IMR-90 (cell line): ENCODE data around the gene BPIFA3. TPM values are rescaled to one million over a fixed set of nuclear protein-coding genes. Genes with fewer than 3 reads are reported as not detected.

Experiments
- ATAC-seq: fragments of 200-7000 bp; cut with Tn5 transposase; 2 replicates; pipeline ENCODE4 v1.9.1; 2020; ENCODE audit warnings: low read depth, mild to moderate bottlenecking, moderate library complexity
- BruUV-seq: library from RNA; stranded (reverse); fragments of 400-500 nt; replicated peaks from 2 replicates; lab custom pipeline; 2021; lab: Mats Ljungman, UMichigan
- CTCF ChIA-PET: fragments of 300-600 bp; formaldehyde crosslinking; extraction: SDS; loops from one replicate; lab custom pipeline; 2021; ENCODE audit warnings: antibody characterized with exemption; lab: Yijun Ruan, JAX
- POLR2A ChIA-PET: fragments of 300-600 bp; sonication (Branson Sonifier 250); formaldehyde crosslinking; loops from one replicate; lab custom pipeline; 2022; ENCODE audit warnings: antibody characterized with exemption; ENCODE audit not compliant: unreplicated experiment; lab: Charles Lee
- DNase-seq: peaks from one replicate; pipeline ENCODE4 v3.0.0; 2013
- H2AFZ ChIP-seq: replicated peaks from 2 replicates; pipeline ENCODE3; 2013; ENCODE audit warnings: low read length, mild to moderate bottlenecking; ENCODE audit not compliant: poor library complexity
- H2AK5ac ChIP-seq: 2 replicates; pipeline ENCODE4 v1.6.1; 2013; ENCODE audit warnings: low read depth, low read length, inconsistent platforms
- H2AK9ac ChIP-seq: replicated peaks from 2 replicates; pipeline ENCODE3; 2013; ENCODE audit warnings: mild to moderate bottlenecking, low read depth, low read length, moderate library complexity; ENCODE audit not compliant: poor library complexity
- H2BK120ac ChIP-seq: 2 replicates; pipeline ENCODE4 v1.6.1; 2013; ENCODE audit warnings: low read depth, low read length, inconsistent platforms
- H2BK15ac ChIP-seq: 3 replicates; pipeline ENCODE4 v1.6.1; 2013; ENCODE audit warnings: low read depth, low read length, inconsistent platforms
- H2BK20ac ChIP-seq: 2 replicates; pipeline ENCODE4 v1.6.1; 2013; ENCODE audit warnings: low read depth, mild to moderate bottlenecking, inconsistent platforms, low read length, moderate library complexity
- H2BK5ac ChIP-seq: 2 replicates; pipeline ENCODE4 v1.6.1; 2013; ENCODE audit warnings: mild to moderate bottlenecking, low read depth, low read length, inconsistent platforms; ENCODE audit not compliant: poor library complexity, severe bottlenecking
- H3K14ac ChIP-seq: replicated peaks from 2 replicates; pipeline ENCODE4 v1.6.1; 2013; ENCODE audit warnings: low read depth, low read length, inconsistent platforms
- H3K18ac ChIP-seq: 2 replicates; pipeline ENCODE4 v1.6.1; 2013; ENCODE audit warnings: low read depth, low read length, control low read depth
- H3K23ac ChIP-seq: 2 replicates; pipeline ENCODE4 v1.6.1; 2013; ENCODE audit warnings: low read depth, low read length, inconsistent platforms
- H3K27ac ChIP-seq: 2 replicates; pipeline ENCODE4 v1.5.1; 2013; ENCODE audit warnings: mild to moderate bottlenecking, control low read depth, low read length; ENCODE audit not compliant: insufficient read depth
- H3K27me3 ChIP-seq: 2 replicates; pipeline ENCODE4 v1.6.1; 2013; ENCODE audit warnings: low read length; ENCODE audit not compliant: control insufficient read depth, insufficient read depth
- H3K36me3 ChIP-seq: 2 replicates; pipeline ENCODE4 v1.6.1; 2013; ENCODE audit warnings: low read length, mixed read lengths; ENCODE audit not compliant: control insufficient read depth, insufficient read depth
- H3K4ac ChIP-seq: 2 replicates; pipeline ENCODE4 v1.6.1; 2013; ENCODE audit warnings: low read depth, low read length, inconsistent platforms
- H3K4me1 ChIP-seq: 2 replicates; pipeline ENCODE4 v1.6.1; 2013; ENCODE audit warnings: low read length, mixed read lengths; ENCODE audit not compliant: control insufficient read depth, insufficient read depth
- H3K4me2 ChIP-seq: 2 replicates; pipeline ENCODE4 v1.6.1; 2013; ENCODE audit warnings: low read depth, mild to moderate bottlenecking, control low read depth, low read length, moderate library complexity
- H3K4me3 ChIP-seq: 2 replicates; pipeline ENCODE4 v1.5.1; 2013; ENCODE audit warnings: low read depth, mild to moderate bottlenecking, control low read depth, low read length, moderate library complexity; ENCODE audit not compliant: insufficient read depth
- H3K56ac ChIP-seq: 2 replicates; pipeline ENCODE4 v1.6.1; 2013; ENCODE audit warnings: low read length, inconsistent platforms; ENCODE audit not compliant: insufficient read depth; ENCODE audit errors: extremely low read depth
- H3K79me1 ChIP-seq, 2 experiments: 2 replicates each; pipeline ENCODE4 v1.6.1; 2013; ENCODE audit warnings: low read length in 2 of 2, inconsistent platforms in 1 of 2, low read depth in 1 of 2
- H3K9ac ChIP-seq: 2 replicates; pipeline ENCODE4 v1.6.1; 2013; ENCODE audit warnings: low read depth, low read length, control low read depth
- H3K9me1 ChIP-seq: 2 replicates; pipeline ENCODE4 v1.6.1; 2013; ENCODE audit warnings: low read length, inconsistent platforms; ENCODE audit not compliant: insufficient read depth
- H3K9me3 ChIP-seq: 2 replicates; pipeline ENCODE4 v1.6.1; 2013; ENCODE audit warnings: low read length; ENCODE audit not compliant: control insufficient read depth, insufficient read depth
- H4K20me1 ChIP-seq: 2 replicates; pipeline ENCODE4 v1.6.1; 2013; ENCODE audit warnings: low read length, inconsistent platforms; ENCODE audit not compliant: insufficient read depth
- H4K5ac ChIP-seq: 2 replicates; pipeline ENCODE4 v1.6.1; 2013; ENCODE audit warnings: mild to moderate bottlenecking, low read depth, low read length, control low read depth
- H4K8ac ChIP-seq, 2 experiments: 2 replicates each; pipeline ENCODE4 v1.6.1; 2013; ENCODE audit warnings: low read depth in 2 of 2, low read length in 2 of 2, control low read depth in 1 of 2, inconsistent platforms in 1 of 2
- H4K91ac ChIP-seq: 2 replicates; pipeline ENCODE4 v1.6.1; 2013; ENCODE audit warnings: low read depth, low read length, inconsistent platforms; ENCODE audit not compliant: insufficient read depth
- RAD21 ChIP-seq: IDR thresholded peaks from 2 replicates; pipeline ENCODE4 v1.6.1; 2012; ENCODE audit warnings: low read length, improper control_type of control experiment
- WGBS, 2 experiments: methylation state at CpG; one replicate each; pipeline versions ENCODE4 v1.1.5 to v1.1.7; 2013; ENCODE audit warnings: missing lambda C conversion rate in 2 of 2; ENCODE audit not compliant: insufficient read length in 1 of 2; ENCODE audit errors: extremely low coverage in 2 of 2; 5-methylcytosine and 5-hydroxymethylcytosine counted together
- dilution Hi-C: fragments of 300-500 bp; cut with HindIII; formaldehyde crosslinking; loops from one replicate; pipeline ENCODE4 v1.14.3; 2018; ENCODE audit warnings: low sequenced_read_pairs; ENCODE audit not compliant: unreplicated experiment
- in situ Hi-C: fragments of 300-500 bp; cut with MboI; formaldehyde crosslinking; loops from 3 replicates; pipeline ENCODE4 v1.14.3; 2019; ENCODE audit warnings: low sequenced_read_pairs, inconsistent platforms, mixed read lengths
- intact Hi-C: fragments of 100-400 bp; cut with micrococcal nuclease; formaldehyde crosslinking; loops from 2 replicates; pipeline ENCODE4 v1.10.0; 2022
- polyA plus RNA-seq, 3 experiments: library from polyadenylated mRNA; depleted of rRNA; stranded (reverse); fragments of >200 nt; gene quantifications; 2 replicates each; pipeline ENCODE4 v1.2.3, GENCODE V29; 2012; ENCODE audit warnings: low replicate concordance in 1 of 3
- total RNA-seq: library from RNA; depleted of rRNA; stranded (reverse); fragments of >200 nt; gene quantifications from 2 replicates; pipeline ENCODE4 v1.2.3, GENCODE V29; 2012

The BPIFA3 gene
- total and polyA plus RNA-seq, 2 of the 4 experiments (the other 2 are of a cell fraction) = not detected

DNA sequence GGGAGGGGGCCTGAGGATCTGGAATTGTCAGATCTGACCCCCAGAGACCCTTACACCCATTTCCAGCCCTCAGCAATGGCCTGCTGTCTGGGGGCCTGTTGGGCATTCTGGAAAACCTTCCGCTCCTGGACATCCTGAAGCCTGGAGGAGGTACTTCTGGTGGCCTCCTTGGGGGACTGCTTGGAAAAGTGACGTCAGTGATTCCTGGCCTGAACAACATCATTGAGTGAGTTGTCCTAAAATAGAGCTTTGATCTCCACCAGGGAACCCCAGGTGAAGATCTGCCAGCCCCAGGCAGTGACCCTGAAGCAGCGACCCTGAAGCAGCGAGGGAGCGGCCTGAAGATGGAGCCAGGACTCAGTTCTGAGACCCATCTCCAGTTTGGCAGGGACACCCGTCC is 20.8 kb downstream of the BPIFA3 start:
- Histone ChIP-seq H3K36me3 (no peaks in the 10 kb centered on the region), H2AK5ac (no peak overlapping the region), H3K4ac (no peak overlapping the region), H2BK5ac (no peak overlapping the region), H2BK120ac (no peak overlapping the region), H3K4me1 (no peaks in the 10 kb centered on the region), H3K4me2 (no peak overlapping the region), H3K18ac (no peak overlapping the region), H4K91ac (no peak overlapping the region), H3K56ac (no peak overlapping the region), H2AK9ac (no peak overlapping the region), H4K5ac (no peak overlapping the region), H3K27me3 (peaks cover 3% of the 10 kb centered on the region), H3K79me1 (no peaks in the 10 kb centered on the region), H2BK15ac (no peak overlapping the region), H3K9me3 (no peaks in the 10 kb centered on the region), H2AFZ (no peak overlapping the region), H3K27ac (no peak overlapping the region), H3K14ac (no peak overlapping the region), H3K23ac (no peak overlapping the region), H2BK20ac (no peak overlapping the region), H4K8ac (no peak overlapping the region), H3K9ac (no peak overlapping the region), H4K20me1 (no peaks in the 10 kb centered on the region), H3K4me3 (no peak overlapping the region), H3K9me1 (no peaks in the 10 kb centered on the region)
- in situ Hi-C loops (no loop called here), intact Hi-C loops (no loop called here), dilution Hi-C loops (no loop called here)
- WGBS, 2 experiments = 33% methylated on average over 1 of the region's 6 CpGs; no CpG with 5 or more reads in 1 of the 2 experiments
- ChIA-PET CTCF (no interaction called here), POLR2A (no interaction called here)
- no peak for TF ChIP-seq RAD21
- no TSS peak for BruUV-seq
- ATAC-seq (no peak), DNase-seq (no peak)
